Activated CD4-positive, alpha-beta T cell treated with anti-CD3 and anti-CD28 coated beads for 4 hours (primary cell): Measurements from ENCODE around the gene RAB11FIP3.
A peak's percentile ranks its signal among the peaks of the same experiment; 100 is the strongest.

Experiments
- DNase-seq, 2 donors: peaks; one replicate each; pipeline ENCODE4 v3.0.0-alpha.2; 2020

RAB11FIP3 gene

GRCh38 chr16:556474-557173, 131.2 kb downstream of the RAB11FIP3 start:
- DNase-seq, result no peak

- DNase-seq, result no peak
Measured at GRCh38 chr16:557463-558297, 132.2 kb downstream of the RAB11FIP3 start.

GRCh38 chr16:558298-559020, 133.0 kb downstream of the RAB11FIP3 start:
- no peak for DNase-seq

GRCh38 chr16:559021-559380, 133.6 kb downstream of the RAB11FIP3 start:
- no peak for DNase-seq

GRCh38 chr16:559411-560203, 134.2 kb downstream of the RAB11FIP3 start:
- no peak for DNase-seq

- no peak for DNase-seq
Measured at GRCh38 chr16:560204-560700, 134.8 kb downstream of the RAB11FIP3 start, which contains the start of gene PRR35. Gene PRR35 (plus strand): TSS chr16:560394. CDS start chr16:563295, 2,901 bp downstream.

- no peak for DNase-seq
Measured at GRCh38 chr16:560701-561412, 135.4 kb downstream of the RAB11FIP3 start.

GRCh38 chr16:561413-561794, 136.0 kb downstream of the RAB11FIP3 start:
- no peak for DNase-seq

GRCh38 chr16:561957-562938, 136.8 kb downstream of the RAB11FIP3 start:
- DNase-seq, result no peak

- DNase-seq, result no peak
Measured at GRCh38 chr16:563072-563644, 137.7 kb downstream of the RAB11FIP3 start.

GRCh38 chr16:564690-565418, 139.4 kb downstream of the RAB11FIP3 start:
- no peak for DNase-seq

- DNase-seq, result no peak
Measured at GRCh38 chr16:565419-566330, 140.2 kb downstream of the RAB11FIP3 start.

- peak; percentile 30 to 43 for DNase-seq
Measured at GRCh38 chr16:566475-567372, 141.3 kb downstream of the RAB11FIP3 start, which contains the start of gene NHLRC4. Gene NHLRC4 (plus strand): TSS chr16:567005. CDS start chr16:568048, 1,043 bp downstream.

- DNase-seq, result no peak
Measured at GRCh38 chr16:567373-568256, 142.2 kb downstream of the RAB11FIP3 start.

GRCh38 chr16:568401-569258, 143.2 kb downstream of the RAB11FIP3 start:
- no peak for DNase-seq
